Measurements from ENCODE around the gene SMC1B.

DNA sequence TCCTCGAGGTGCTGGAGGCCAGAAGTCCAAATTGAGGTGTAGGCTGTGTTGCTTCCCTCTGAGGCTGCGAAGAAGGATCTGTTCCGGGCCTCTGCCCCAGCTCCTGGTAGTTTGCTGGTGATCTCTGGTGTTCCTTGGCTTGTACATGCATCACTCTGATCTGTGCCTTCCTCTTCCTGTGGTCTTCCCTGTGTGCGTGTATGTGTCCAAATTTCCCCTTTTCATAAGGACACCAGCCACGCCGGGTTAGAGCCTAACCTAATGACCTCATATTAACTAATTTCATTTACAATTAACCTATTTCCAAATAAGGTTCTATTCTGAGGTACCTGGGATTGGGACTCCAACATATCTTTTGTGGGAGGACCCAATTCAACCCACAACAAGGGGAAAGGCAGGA lies 21.6 kb upstream of the SMC1B start:
- TF ChIP-seq, protein P1, sequence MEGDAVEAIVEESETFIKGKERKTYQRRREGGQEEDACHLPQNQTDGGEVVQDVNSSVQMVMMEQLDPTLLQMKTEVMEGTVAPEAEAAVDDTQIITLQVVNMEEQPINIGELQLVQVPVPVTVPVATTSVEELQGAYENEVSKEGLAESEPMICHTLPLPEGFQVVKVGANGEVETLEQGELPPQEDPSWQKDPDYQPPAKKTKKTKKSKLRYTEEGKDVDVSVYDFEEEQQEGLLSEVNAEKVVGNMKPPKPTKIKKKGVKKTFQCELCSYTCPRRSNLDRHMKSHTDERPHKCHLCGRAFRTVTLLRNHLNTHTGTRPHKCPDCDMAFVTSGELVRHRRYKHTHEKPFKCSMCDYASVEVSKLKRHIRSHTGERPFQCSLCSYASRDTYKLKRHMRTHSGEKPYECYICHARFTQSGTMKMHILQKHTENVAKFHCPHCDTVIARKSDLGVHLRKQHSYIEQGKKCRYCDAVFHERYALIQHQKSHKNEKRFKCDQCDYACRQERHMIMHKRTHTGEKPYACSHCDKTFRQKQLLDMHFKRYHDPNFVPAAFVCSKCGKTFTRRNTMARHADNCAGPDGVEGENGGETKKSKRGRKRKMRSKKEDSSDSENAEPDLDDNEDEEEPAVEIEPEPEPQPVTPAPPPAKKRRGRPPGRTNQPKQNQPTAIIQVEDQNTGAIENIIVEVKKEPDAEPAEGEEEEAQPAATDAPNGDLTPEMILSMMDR (IDR thresholded peaks at IDR 0.05; ENCODE audit: control extremely low read depth in 1 of 3, insufficient read depth in 1 of 3, low read depth in 1 of 3, low read length in 3 of 3): no peak
- no peak for TF ChIP-seq ATF3 (IDR thresholded peaks at IDR 0.05; ENCODE audit: insufficient read depth, low read depth, low read length)
- TF ChIP-seq EP300 (IDR thresholded peaks at IDR 0.05; ENCODE audit: borderline replicate concordance in 1 of 2, low read depth in 2 of 2, low read length in 2 of 2): no peak
- no peak for TF ChIP-seq MAX (IDR thresholded peaks at IDR 0.05)
- TF ChIP-seq, protein P2, sequence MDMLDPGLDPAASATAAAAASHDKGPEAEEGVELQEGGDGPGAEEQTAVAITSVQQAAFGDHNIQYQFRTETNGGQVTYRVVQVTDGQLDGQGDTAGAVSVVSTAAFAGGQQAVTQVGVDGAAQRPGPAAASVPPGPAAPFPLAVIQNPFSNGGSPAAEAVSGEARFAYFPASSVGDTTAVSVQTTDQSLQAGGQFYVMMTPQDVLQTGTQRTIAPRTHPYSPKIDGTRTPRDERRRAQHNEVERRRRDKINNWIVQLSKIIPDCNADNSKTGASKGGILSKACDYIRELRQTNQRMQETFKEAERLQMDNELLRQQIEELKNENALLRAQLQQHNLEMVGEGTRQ (IDR thresholded peaks at IDR 0.05; ENCODE audit: low read length): no peak
